ENCODE data around the gene PIGX. TPM values are rescaled to one million over a fixed set of nuclear protein-coding genes. Genes with fewer than 3 reads are reported as not detected.

The PIGX gene
- total and polyA plus RNA-seq, 2 of the 4 experiments (the other 2 are of a cell fraction): 9.4 to 14.5 TPM

Small RNAs within 50 kb of the gene (microRNA-seq; reads per million reads assigned to microRNA genes)
- gene RNU4-89P (ENCODE audit: insufficient read depth, insufficient read length): not detected
- not detected for gene RNU6-42P (ENCODE audit: insufficient read depth, insufficient read length)
- gene RNU6-646P (ENCODE audit: insufficient read depth, insufficient read length): not detected

Small RNAs within 50 kb of the gene (small RNA-seq; reads per million reads assigned to genes)
- 0 reads per million in 5 experiments for gene RNU4-89P
- gene RNU6-42P: 1.6 to 91.6 (median 3.6) reads per million in 5 experiments
- gene RNU6-646P: 0 reads per million in 5 experiments

Other genes starting within 250 kb of the PIGX start
- 15.2 and 18.1 TPM in 2 replicates for gene RNF168, start 208.6 kb upstream of the PIGX start, total RNA-seq (2012; rRNA removed)
- gene RNF168, start 208.6 kb upstream of the PIGX start, polyA plus RNA-seq (2012; rRNA removed): 2.5 TPM in 2 replicates
- gene SMCO1, start 197.0 kb upstream of the PIGX start, total RNA-seq (2012; rRNA removed): not detected in 2 replicates
- gene SMCO1, start 197.0 kb upstream of the PIGX start, polyA plus RNA-seq (2012; rRNA removed): not detected in 2 replicates
- 5.7 and 6.4 TPM in 2 replicates for gene WDR53, start 143.8 kb upstream of the PIGX start, total RNA-seq (2012; rRNA removed)
- gene WDR53, start 143.8 kb upstream of the PIGX start, polyA plus RNA-seq (2012; rRNA removed): 5.3 and 5.9 TPM in 2 replicates
- gene FBXO45, start 143.7 kb upstream of the PIGX start, total RNA-seq (2012; rRNA removed): 5.0 and 11.7 TPM in 2 replicates
- gene FBXO45, start 143.7 kb upstream of the PIGX start, polyA plus RNA-seq (2012; rRNA removed): 3.1 and 3.8 TPM in 2 replicates
- gene NRROS, start 72.7 kb upstream of the PIGX start, total RNA-seq (2012; rRNA removed): under 0.01 TPM in 1 of 2 replicates, not detected in the other
- gene NRROS, start 72.7 kb upstream of the PIGX start, polyA plus RNA-seq (2012; rRNA removed): 0.10 and 0.16 TPM in 2 replicates
- gene CEP19, start 127 bp upstream of the PIGX start, total RNA-seq (2012; rRNA removed): 1.1 and 1.7 TPM in 2 replicates
- 0.98 and 1.4 TPM in 2 replicates for gene CEP19, start 127 bp upstream of the PIGX start, polyA plus RNA-seq (2012; rRNA removed)
- gene PAK2, start 27.5 kb downstream of the PIGX start, total RNA-seq (2012; rRNA removed): 33.9 and 36.0 TPM in 2 replicates
- gene PAK2, start 27.5 kb downstream of the PIGX start, polyA plus RNA-seq (2012; rRNA removed): 28.6 and 31.8 TPM in 2 replicates
- 44.4 and 45.5 TPM in 2 replicates for gene SENP5, start 155.5 kb downstream of the PIGX start, total RNA-seq (2012; rRNA removed)
- 6.2 and 7.4 TPM in 2 replicates for gene SENP5, start 155.5 kb downstream of the PIGX start, polyA plus RNA-seq (2012; rRNA removed)
- gene NCBP2, start 230.2 kb downstream of the PIGX start, total RNA-seq (2012; rRNA removed): 42.8 and 71.4 TPM in 2 replicates
- 69.7 and 73.6 TPM in 2 replicates for gene NCBP2, start 230.2 kb downstream of the PIGX start, polyA plus RNA-seq (2012; rRNA removed)